GM18508 (cell line): ENCODE measurements around the gene UBE3C.

ENCODE experiments used
- ATAC-seq: cut with Tn5 transposase; IDR thresholded peaks from one replicate; pipeline ENCODE4 v1.9.1; 2021; ENCODE audit warnings: moderate number of reproducible peaks; ENCODE audit not compliant: insufficient read depth, unreplicated experiment

Gene UBE3C

GRCh38 chr7:157312941-157313340 lies 174.2 kb downstream of the UBE3C start:
- no peak for ATAC-seq

GRCh38 chr7:157313645-157314044 lies 174.9 kb downstream of the UBE3C start:
- no peak for ATAC-seq

GRCh38 chr7:157318015-157318706 lies 179.4 kb downstream of the UBE3C start:
- ATAC-seq: peak; percentile 41
